ENCODE results near the gene ATF6B. TPM values are rescaled to one million over a fixed set of nuclear protein-coding genes. Genes with fewer than 3 reads are reported as not detected.

ATF6B gene
- total and polyA plus RNA-seq, 2 of the 13 experiments (the other 11 are each of a cell fraction or from before 2014, with no cell fraction given), result 18.1 to 44.0 TPM

GRCh38 chr6:32085759-32086459, 42.1 kb downstream of the ATF6B start:
- ATAC-seq (no peak), FAIRE-seq (no peak), DNase-seq (ENCODE audit: low spot score) (no peak)
- peaks cover 53% of the 10 kb centered on the region for H3K4me1 ChIP-seq (ENCODE audit: insufficient read depth, low read length)
- H3K79me2 ChIP-seq (ENCODE audit: insufficient read depth, low read length), result no peaks in the 10 kb centered on the region
- H3K4me2 ChIP-seq (ENCODE audit: low read depth, low read length), result no peak overlapping the region
- POLR2A ChIA-PET, result no interaction called here
- 44% methylated on average over 17 of the region's 17 CpGs for WGBS (ENCODE audit: low lambda C conversion rate)
- H3K4me3 ChIP-seq (replicated peaks in 1 of 3; ENCODE audit: insufficient read depth in 1 of 3, low read depth in 2 of 3, low read length in 3 of 3), result no peak overlapping the region
- no TSS peak for BruUV-seq (replicated peaks)
- H4K20me1 ChIP-seq (ENCODE audit: insufficient read depth, low read length), result no peaks in the 10 kb centered on the region
- H3K27ac ChIP-seq (ENCODE audit: extremely low read length, insufficient read depth, low read length), result no peak overlapping the region
- H3K27me3 ChIP-seq (ENCODE audit: control insufficient read depth in 1 of 2, insufficient read depth in 2 of 2, low read length in 2 of 2), result peaks cover 6 to 50% of the 10 kb centered on the region in 2 experiments
- H3K9ac ChIP-seq (ENCODE audit: insufficient read depth, low read depth, low read length), result no peak overlapping the region
- no peaks in the 10 kb centered on the region for H3K36me3 ChIP-seq (replicated peaks in 1 of 2; ENCODE audit: control insufficient read depth in 1 of 2, insufficient read depth in 2 of 2, low read length in 2 of 2)
- in situ Hi-C loops (cut with HindIII; ENCODE audit: extremely low pct_ligation_motif_present, low pct_unique_long_range_greater_than_20kb), result loop anchor here (25.0 kb wide), 1 partner anchor 701 kb away; no protein-coding TSS in a partner anchor
- no peak overlapping the region for H2AFZ ChIP-seq (ENCODE audit: low read length)
- CTCF ChIA-PET (ENCODE audit: low intra/inter-chr PET ratio, low total read pairs), result interaction anchor here (1.5 kb wide), 1 partner anchor 31 kb away, joined by 6 read pairs; no protein-coding TSS in a partner anchor
- intact Hi-C loops (cut with micrococcal nuclease; ENCODE audit: unreplicated experiment), result no loop called here
- H3K9me3 ChIP-seq (ENCODE audit: low read length), result no peaks in the 10 kb centered on the region
- TF ChIP-seq, protein P1, sequence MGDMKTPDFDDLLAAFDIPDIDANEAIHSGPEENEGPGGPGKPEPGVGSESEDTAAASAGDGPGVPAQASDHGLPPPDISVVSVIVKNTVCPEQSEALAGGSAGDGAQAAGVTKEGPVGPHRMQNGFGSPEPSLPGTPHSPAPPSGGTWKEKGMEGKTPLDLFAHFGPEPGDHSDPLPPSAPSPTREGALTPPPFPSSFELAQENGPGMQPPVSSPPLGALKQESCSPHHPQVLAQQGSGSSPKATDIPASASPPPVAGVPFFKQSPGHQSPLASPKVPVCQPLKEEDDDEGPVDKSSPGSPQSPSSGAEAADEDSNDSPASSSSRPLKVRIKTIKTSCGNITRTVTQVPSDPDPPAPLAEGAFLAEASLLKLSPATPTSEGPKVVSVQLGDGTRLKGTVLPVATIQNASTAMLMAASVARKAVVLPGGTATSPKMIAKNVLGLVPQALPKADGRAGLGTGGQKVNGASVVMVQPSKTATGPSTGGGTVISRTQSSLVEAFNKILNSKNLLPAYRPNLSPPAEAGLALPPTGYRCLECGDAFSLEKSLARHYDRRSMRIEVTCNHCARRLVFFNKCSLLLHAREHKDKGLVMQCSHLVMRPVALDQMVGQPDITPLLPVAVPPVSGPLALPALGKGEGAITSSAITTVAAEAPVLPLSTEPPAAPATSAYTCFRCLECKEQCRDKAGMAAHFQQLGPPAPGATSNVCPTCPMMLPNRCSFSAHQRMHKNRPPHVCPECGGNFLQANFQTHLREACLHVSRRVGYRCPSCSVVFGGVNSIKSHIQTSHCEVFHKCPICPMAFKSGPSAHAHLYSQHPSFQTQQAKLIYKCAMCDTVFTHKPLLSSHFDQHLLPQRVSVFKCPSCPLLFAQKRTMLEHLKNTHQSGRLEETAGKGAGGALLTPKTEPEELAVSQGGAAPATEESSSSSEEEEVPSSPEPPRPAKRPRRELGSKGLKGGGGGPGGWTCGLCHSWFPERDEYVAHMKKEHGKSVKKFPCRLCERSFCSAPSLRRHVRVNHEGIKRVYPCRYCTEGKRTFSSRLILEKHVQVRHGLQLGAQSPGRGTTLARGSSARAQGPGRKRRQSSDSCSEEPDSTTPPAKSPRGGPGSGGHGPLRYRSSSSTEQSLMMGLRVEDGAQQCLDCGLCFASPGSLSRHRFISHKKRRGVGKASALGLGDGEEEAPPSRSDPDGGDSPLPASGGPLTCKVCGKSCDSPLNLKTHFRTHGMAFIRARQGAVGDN (CRISPR knock-in tag; IDR thresholded peaks at IDR 0.05), result 0 out of 2 replicates have a peak, but pooled peaks have one; percentile 4
- TF ChIP-seq ZNF883 (CRISPR knock-in tag; IDR thresholded peaks at IDR 0.05; ENCODE audit: not compliant biosample characterization), result peak; percentile 57
- peak; percentile 64 for TF ChIP-seq ZNF777 (CRISPR knock-in tag; IDR thresholded peaks at IDR 0.05)
- TF ChIP-seq CENPT (CRISPR knock-in tag; IDR thresholded peaks at IDR 0.05; ENCODE audit: low read depth), result no peak
- TF ChIP-seq, protein P2, sequence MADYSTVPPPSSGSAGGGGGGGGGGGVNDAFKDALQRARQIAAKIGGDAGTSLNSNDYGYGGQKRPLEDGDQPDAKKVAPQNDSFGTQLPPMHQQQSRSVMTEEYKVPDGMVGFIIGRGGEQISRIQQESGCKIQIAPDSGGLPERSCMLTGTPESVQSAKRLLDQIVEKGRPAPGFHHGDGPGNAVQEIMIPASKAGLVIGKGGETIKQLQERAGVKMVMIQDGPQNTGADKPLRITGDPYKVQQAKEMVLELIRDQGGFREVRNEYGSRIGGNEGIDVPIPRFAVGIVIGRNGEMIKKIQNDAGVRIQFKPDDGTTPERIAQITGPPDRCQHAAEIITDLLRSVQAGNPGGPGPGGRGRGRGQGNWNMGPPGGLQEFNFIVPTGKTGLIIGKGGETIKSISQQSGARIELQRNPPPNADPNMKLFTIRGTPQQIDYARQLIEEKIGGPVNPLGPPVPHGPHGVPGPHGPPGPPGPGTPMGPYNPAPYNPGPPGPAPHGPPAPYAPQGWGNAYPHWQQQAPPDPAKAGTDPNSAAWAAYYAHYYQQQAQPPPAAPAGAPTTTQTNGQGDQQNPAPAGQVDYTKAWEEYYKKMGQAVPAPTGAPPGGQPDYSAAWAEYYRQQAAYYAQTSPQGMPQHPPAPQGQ (CRISPR knock-in tag; IDR thresholded peaks at IDR 0.05; ENCODE audit: borderline replicate concordance), result no peak
- TF ChIP-seq PRPF4 (IDR thresholded peaks at IDR 0.05; ENCODE audit: low read depth, low read length, poor library complexity, severe bottlenecking), result no peak
- TF ChIP-seq CCDC6 (CRISPR knock-in tag; IDR thresholded peaks at IDR 0.05), result no peak
- TF ChIP-seq, protein P3, sequence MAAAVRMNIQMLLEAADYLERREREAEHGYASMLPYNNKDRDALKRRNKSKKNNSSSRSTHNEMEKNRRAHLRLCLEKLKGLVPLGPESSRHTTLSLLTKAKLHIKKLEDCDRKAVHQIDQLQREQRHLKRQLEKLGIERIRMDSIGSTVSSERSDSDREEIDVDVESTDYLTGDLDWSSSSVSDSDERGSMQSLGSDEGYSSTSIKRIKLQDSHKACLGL (CRISPR knock-in tag; IDR thresholded peaks at IDR 0.05), result no peak
- no peak for TF ChIP-seq PAXIP1 (CRISPR knock-in tag; conservative IDR thresholded peaks at IDR 0.05)
- TF ChIP-seq SMYD3 (CRISPR knock-in tag; IDR thresholded peaks at IDR 0.05), result no peak

All from HepG2 (cell line).